Activated CD4-positive, alpha-beta T cell treated with anti-CD3 and anti-CD28 coated beads for 36 hours (primary cell): ENCODE measurements around the gene NLRP6. TPM values are rescaled to one million over a fixed set of nuclear protein-coding genes. Genes with fewer than 3 reads are reported as not detected.

Experiments
- ATAC-seq: fragments of 200-7000 bp; cut with Tn5 transposase; one replicate; pipeline ENCODE4 v1.10.0; 2021; ENCODE audit warnings: mild to moderate bottlenecking, moderate library complexity
- CTCF ChIA-PET: fragments of 350-600 bp; sonication (Branson Sonifier 250); formaldehyde crosslinking; loops from one replicate; lab custom pipeline; 2021; ENCODE audit warnings: antibody characterized with exemption; lab: Charles Lee
- POLR2A ChIA-PET: fragments of 350-600 bp; sonication (Branson Sonifier 250); formaldehyde crosslinking; loops from one replicate; lab custom pipeline; 2021; ENCODE audit warnings: antibody characterized with exemption, inconsistent platforms; lab: Charles Lee
- DNase-seq: peaks from one replicate; pipeline ENCODE4 v3.0.0-alpha.2; 2020
- H3K27ac Mint-ChIP-seq: one replicate; pipeline ENCODE4 v1.8.0; 2021; ENCODE audit warnings: mixed read lengths
- H3K27me3 Mint-ChIP-seq: one replicate; pipeline ENCODE4 v1.8.0; 2021; ENCODE audit warnings: mixed read lengths
- H3K36me3 Mint-ChIP-seq: one replicate; pipeline ENCODE4 v1.8.0; 2021; ENCODE audit warnings: low read depth, mixed read lengths
- H3K4me1 Mint-ChIP-seq: one replicate; pipeline ENCODE4 v1.8.0; 2021; ENCODE audit warnings: mixed read lengths
- H3K4me3 Mint-ChIP-seq: one replicate; pipeline ENCODE4 v1.8.0; 2021; ENCODE audit warnings: mild to moderate bottlenecking, moderate library complexity, mixed read lengths
- H3K9me3 Mint-ChIP-seq: one replicate; pipeline ENCODE4 v1.8.0; 2021; ENCODE audit warnings: low read depth, mixed read lengths
- intact Hi-C, 2 experiments: fragments of 100-400 bp; cut with DNase I in 1 of 2; cut with micrococcal nuclease in 1 of 2; formaldehyde crosslinking; loops; one replicate each; pipeline versions ENCODE4 v1.14.2 to v1.15.1; 2022 to 2024; cut with DNase I, micrococcal nuclease
- total RNA-seq, 2 experiments: library from RNA; stranded (reverse); gene quantifications; one replicate each; pipeline ENCODE4 v1.2.3, GENCODE V29; 2021

NLRP6 gene
- total RNA-seq, 2 experiments from 2014 or later: 0.32 to 0.57 TPM

DNA sequence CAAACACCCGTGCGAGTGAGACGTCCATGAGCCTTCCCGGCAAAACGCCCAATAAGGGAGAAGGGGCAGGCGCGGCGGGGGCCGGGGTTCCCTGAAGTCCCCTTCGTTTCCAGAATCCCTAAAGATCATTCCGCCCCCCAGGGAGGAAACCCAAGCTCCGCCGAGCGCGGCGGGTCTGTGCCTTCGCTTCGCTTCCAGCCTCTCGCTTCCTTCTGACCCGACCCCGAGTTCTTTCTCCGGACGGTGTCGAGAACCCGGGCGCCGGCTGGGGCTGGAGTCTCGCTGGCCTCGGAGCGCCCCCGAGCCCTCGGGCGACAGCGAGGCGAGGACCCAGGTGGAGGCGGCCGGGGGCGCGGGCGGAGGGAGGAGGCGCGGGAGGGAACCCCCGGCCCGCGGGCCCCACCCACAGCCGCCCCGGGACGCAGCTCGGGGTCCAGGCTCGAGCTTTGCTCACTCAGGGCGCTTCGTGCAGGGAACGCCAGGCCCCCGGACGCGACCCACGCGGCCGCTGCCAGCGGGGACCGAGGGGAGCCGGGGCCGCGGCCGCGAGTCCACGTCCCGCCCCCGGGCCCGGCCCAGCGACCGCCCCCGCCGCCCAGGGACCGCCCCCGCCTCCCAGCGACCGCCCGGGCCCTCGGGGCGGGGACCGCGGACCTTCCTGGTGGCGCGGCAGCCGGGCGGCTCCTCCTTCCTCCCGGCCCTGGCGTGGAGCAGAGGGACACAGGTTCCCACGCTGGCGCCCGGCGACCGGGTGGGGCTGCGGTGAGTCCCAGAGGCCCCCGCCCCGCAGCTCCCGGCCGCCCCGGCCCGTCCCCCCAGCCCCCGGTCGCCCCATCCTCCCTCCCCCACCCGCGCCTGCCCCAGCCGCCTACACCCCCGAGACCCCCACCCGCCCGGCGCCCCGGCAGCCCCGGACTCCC lies 10.5 kb downstream of the NLRP6 start, which contains the start of gene PGGHG:
Gene PGGHG (plus strand): TSS at position 649 of the 920 bp plus-strand sequence. CDS start 691 bp downstream, outside the sequence.
- H3K27ac Mint-ChIP-seq: peak within 1 kb of the TSS; percentile 92
- peak; percentile 17 for ATAC-seq
- peak within 1 kb of the TSS; percentile 83 for H3K4me3 Mint-ChIP-seq
- DNase-seq: peak; percentile 62
- peaks cover 27% of the 10 kb centered on the region for H3K4me1 Mint-ChIP-seq
- CTCF ChIA-PET: interaction anchor here (0.7 to 0.8 kb wide), 2 partner anchors 17 to 27 kb away, joined by 3 to 6 read pairs; no protein-coding TSS in a partner anchor
- POLR2A ChIA-PET: interaction anchor here (0.8 to 1.0 kb wide), 2 partner anchors 8 to 152 kb away, joined by 3 read pairs; no protein-coding TSS in a partner anchor
- H3K9me3 Mint-ChIP-seq: no peaks in the 10 kb centered on the region
- H3K27me3 Mint-ChIP-seq: no peaks in the 10 kb centered on the region
- H3K36me3 Mint-ChIP-seq: peaks cover 16% of the 10 kb centered on the region
- intact Hi-C loops: loop anchor here (1.0 to 5.0 kb wide), 3 partner anchors 38 to 52 kb away; partner anchors contain the start of genes PSMD13 (in 2 of the 2) and SIRT3 (in 2 of the 2)

DNA sequence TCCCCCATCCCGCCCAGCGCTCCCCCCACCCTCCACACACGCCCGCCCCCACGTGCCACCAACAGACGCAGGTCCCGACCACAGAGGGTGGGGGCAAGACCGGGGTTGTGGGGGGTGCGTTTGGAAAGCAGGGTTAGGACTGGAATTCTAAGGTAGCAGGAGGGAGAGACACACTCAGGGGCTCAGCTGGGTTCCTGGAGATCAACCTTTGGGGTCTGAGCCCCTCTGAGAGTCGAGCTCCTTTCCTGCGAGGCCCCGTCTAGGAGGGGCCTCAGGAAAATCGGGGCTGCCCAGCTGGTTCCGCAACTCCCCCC lies 11.1 kb downstream of the NLRP6 start:
- DNase-seq (peak; percentile 31), ATAC-seq (no peak)
- H3K4me1 Mint-ChIP-seq: peaks cover 26% of the 10 kb centered on the region
- intact Hi-C loops: loop anchor here in 1 of 2 experiments (5.0 kb wide), 1 partner anchor 52 kb away; the partner anchor contains the start of genes PSMD13 and SIRT3
- H3K36me3 Mint-ChIP-seq: peaks cover 16% of the 10 kb centered on the region
- ChIA-PET CTCF (interaction anchor here (0.8 kb wide), 1 partner anchor 16 kb away, joined by 6 read pairs; no protein-coding TSS in a partner anchor), POLR2A (interaction anchor here (1.0 kb wide), 1 partner anchor 8 kb away, joined by 3 read pairs; no protein-coding TSS in a partner anchor)
- H3K27me3 Mint-ChIP-seq: no peaks in the 10 kb centered on the region
- H3K9me3 Mint-ChIP-seq: no peaks in the 10 kb centered on the region
- H3K4me3 Mint-ChIP-seq: peak overlapping the region; percentile 65
- H3K27ac Mint-ChIP-seq: peak overlapping the region; percentile 47

DNA sequence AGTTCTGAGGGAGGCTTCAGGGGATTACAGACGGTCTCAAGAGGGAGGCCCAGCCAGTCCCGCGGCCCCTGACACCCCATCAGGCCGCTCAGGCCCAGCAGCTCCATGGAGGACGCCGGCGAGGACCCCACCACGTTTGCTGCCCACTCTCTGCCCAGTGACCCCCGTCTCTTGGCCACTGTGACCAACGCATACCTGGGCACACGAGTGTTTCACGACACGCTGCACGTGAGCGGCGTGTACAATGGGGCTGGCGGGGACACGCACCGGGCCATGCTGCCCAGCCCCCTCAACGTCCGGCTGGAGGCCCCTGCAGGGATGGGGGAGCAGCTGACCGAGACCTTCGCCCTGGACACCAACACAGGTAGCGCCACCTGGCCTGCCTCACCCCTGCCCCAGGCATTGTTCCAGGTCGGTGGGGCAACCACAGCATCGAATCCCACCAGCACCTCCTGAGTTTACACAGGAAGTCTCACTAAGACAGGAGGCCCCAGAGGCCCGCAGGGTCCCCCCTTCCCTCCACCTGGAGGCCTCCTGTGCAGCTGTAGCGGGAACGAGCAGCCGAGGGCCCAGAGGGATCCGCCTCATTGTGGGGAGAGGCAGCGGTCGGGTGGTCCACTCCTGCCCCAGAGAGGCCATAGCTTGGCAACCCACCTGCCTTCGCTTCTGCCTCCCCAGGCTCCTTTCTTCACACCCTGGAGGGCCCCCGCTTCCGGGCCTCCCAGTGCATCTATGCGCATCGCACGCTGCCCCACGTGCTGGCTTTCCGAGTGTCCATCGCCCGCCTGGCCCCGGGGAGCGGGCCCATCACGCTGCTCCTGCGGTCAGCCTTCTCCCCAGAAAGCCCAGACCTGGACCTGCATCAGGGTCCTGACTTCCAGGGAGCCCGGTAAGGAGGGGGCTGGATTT lies 11.8 kb downstream of the NLRP6 start:
- Mint-ChIP-seq H3K27ac (peak overlapping the region; percentile 47), H3K4me1 (peaks cover 26% of the 10 kb centered on the region), H3K4me3 (peak overlapping the region; percentile 65), H3K36me3 (peaks cover 16% of the 10 kb centered on the region), H3K9me3 (no peaks in the 10 kb centered on the region), H3K27me3 (no peaks in the 10 kb centered on the region)
- intact Hi-C loops: loop anchor here (1.0 to 5.0 kb wide), 2 partner anchors 16 to 53 kb away; partner anchors contain the start of genes PSMD13 (in 1 of the 2) and SIRT3 (in 1 of the 2)
- ChIA-PET CTCF (interaction anchor here (0.8 kb wide), 1 partner anchor 16 kb away, joined by 6 read pairs; no protein-coding TSS in a partner anchor), POLR2A (interaction anchor here (1.0 kb wide), 1 partner anchor 9 kb away, joined by 3 read pairs; no protein-coding TSS in a partner anchor)
- DNase-seq: peak; percentile 18
- ATAC-seq: no peak

DNA sequence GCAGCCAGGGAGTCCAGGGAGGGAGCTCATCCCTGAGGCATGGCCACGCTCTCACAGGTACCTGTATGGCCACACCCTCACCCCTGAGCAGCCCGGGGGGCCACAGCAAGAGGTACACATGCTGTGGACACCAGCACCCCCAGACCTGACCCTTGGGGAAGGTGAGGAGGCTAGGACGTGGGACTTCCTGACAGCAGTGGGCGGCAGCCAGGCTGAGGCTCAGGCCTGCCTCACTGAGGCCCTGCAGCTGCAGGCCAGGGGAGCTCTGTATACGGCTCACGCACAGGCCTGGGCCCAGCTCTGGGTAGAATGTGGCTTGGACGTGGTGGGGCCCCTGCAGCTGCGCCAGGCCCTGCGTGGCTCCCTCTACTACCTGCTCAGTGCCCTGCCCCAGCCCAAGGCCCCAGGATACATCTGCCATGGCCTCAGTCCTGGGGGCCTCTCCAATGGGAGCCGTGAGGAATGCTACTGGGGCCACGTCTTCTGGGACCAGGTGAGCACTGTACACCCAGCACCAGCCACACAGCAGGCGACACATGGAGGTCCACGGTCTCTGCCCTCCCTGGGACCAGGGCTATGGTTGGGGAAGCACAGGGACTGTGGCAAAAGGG lies 12.5 kb downstream of the NLRP6 start:
- H3K4me1 Mint-ChIP-seq: peaks cover 26% of the 10 kb centered on the region
- H3K4me3 Mint-ChIP-seq: peak overlapping the region; percentile 65
- ChIA-PET CTCF (interaction anchor here (2.0 kb wide), 1 partner anchor 14 kb away, joined by 7 read pairs; no protein-coding TSS in a partner anchor), POLR2A (no interaction called here)
- DNase-seq: peak; percentile 12
- peak overlapping the region; percentile 41 for H3K27ac Mint-ChIP-seq
- no peaks in the 10 kb centered on the region for H3K9me3 Mint-ChIP-seq
- ATAC-seq: no peak
- H3K27me3 Mint-ChIP-seq: no peaks in the 10 kb centered on the region
- intact Hi-C loops: loop anchor here in 1 of 2 experiments (1.0 kb wide), 1 partner anchor 16 kb away; no protein-coding TSS in a partner anchor
- peaks cover 16% of the 10 kb centered on the region for H3K36me3 Mint-ChIP-seq

DNA sequence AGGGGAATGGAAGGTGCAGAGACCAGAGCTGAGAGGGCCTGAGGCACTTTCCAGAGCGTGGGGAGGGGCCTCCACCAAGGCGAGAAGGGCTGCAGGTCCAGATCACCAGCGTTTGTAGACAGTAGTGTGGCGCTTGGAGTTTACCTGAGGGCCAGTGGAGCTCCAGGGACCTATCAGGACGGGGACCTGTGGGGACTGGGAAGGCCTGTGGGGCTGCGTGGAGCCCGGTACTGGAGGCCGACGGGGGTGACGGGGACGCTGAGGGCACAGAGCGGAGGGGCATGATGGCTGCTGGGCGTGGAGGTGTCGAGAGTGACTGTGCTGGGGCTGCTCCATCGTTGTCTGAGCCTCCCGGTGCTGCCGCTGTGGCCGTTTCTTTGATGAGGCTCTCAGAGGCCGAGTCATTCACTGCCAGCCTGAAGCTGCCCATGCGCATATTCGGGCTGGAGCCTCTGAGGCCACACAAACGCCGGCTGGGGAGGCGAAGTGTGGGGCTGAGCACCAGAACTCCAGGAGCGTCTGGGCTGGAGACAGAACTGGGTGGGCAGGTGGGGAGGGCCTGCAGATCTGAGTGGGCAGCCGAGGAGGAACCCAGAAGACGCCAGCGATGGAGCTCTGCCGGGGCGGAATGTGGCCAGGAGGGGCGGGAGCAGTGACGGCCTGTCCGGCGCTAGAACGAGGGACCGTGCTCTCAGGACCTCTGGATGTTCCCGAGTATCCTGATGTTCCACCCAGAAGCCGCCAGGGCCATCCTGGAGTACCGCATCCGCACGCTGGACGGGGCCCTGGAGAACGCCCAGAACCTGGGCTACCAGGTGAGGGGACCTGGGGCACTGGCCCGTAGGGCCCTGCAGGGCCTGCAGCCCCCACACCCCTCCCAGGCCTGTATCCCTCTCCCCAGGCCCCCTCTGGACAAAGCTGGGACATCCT lies 13.3 kb downstream of the NLRP6 start:
- Mint-ChIP-seq H3K4me1 (peaks cover 26% of the 10 kb centered on the region), H3K27ac (peak overlapping the region; percentile 41), H3K9me3 (no peaks in the 10 kb centered on the region), H3K36me3 (peaks cover 16% of the 10 kb centered on the region), H3K4me3 (no peak overlapping the region), H3K27me3 (no peaks in the 10 kb centered on the region)
- POLR2A ChIA-PET: no interaction called here
- intact Hi-C loops: no loop called here
- no peak for ATAC-seq
- DNase-seq: peak; percentile 7
- CTCF ChIA-PET: interaction anchor here (2.0 kb wide), 1 partner anchor 14 kb away, joined by 7 read pairs; no protein-coding TSS in a partner anchor

DNA sequence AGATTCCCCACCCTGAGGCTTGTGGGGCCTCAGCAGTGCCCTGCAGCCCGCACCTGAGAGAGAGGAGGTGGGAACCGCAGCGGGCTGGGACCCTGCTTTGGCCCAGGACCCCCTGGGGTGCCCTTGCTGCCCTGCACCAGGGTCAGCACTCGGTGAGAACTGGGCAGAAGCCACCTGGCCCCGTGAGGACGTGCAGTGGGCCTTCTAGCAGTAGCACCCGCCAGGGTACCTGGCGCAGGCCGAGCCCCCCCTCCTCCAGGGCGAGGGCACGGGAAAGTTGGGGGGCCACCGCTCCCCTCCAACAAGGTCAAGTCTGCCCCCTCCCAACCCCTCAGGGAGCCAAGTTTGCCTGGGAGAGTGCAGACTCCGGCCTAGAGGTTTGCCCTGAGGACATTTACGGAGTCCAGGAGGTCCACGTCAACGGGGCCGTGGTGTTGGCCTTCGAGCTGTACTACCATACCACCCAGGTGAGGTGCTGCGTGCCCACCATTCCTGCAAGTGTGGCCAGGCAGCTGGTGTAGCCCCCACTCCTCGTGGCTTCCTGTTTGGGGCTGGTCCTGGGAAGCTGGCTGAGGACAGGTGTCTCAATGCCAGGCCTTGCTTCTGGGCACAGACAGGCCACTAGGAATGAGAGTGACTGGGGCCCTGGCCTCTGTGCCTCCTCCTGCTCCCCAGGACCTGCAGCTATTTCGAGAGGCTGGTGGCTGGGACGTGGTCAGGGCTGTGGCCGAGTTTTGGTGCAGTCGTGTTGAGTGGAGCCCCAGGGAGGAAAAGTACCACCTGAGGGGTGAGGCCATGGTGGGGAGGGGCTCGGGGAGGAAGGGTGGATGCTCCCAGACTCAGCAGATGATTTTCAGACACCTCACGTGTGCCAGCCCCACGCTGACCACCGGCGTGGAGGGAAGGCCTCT lies 14.3 kb downstream of the NLRP6 start:
- Mint-ChIP-seq H3K4me1 (peaks cover 21% of the 10 kb centered on the region), H3K27me3 (no peaks in the 10 kb centered on the region), H3K9me3 (no peaks in the 10 kb centered on the region), H3K36me3 (peaks cover 16% of the 10 kb centered on the region), H3K27ac (no peak overlapping the region), H3K4me3 (no peak overlapping the region)
- intact Hi-C loops: no loop called here
- peak; percentile 12 for DNase-seq
- no peak for ATAC-seq
- CTCF ChIA-PET: interaction anchor here (0.7 to 2.0 kb wide), 2 partner anchors 13 to 25 kb away, joined by 4 to 7 read pairs; no protein-coding TSS in a partner anchor
- POLR2A ChIA-PET: no interaction called here

DNA sequence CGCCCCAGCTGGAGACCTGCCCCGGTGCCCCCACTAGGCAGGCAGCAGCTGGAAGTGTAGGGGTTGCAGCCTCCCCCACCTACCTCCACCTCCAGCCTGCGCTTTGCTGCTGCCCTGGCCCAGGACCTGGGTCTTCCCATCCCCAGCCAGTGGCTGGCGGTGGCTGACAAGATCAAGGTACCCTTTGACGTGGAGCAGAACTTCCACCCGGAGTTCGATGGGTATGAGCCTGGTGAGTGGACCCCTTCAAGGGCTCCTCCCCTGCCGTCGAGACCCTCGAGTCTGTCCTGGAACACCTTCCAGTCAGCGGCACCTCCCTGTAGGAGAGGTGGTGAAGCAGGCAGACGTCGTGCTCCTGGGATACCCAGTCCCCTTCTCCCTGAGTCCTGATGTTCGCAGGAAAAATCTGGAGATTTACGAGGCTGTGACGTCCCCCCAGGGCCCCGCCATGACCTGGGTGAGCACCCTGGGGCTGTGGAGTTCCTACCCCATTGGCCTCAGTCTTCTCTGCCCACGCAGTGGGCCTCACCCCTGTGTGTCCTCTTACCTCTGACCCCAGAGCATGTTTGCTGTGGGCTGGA lies 15.2 kb downstream of the NLRP6 start:
- POLR2A ChIA-PET: no interaction called here

DNA sequence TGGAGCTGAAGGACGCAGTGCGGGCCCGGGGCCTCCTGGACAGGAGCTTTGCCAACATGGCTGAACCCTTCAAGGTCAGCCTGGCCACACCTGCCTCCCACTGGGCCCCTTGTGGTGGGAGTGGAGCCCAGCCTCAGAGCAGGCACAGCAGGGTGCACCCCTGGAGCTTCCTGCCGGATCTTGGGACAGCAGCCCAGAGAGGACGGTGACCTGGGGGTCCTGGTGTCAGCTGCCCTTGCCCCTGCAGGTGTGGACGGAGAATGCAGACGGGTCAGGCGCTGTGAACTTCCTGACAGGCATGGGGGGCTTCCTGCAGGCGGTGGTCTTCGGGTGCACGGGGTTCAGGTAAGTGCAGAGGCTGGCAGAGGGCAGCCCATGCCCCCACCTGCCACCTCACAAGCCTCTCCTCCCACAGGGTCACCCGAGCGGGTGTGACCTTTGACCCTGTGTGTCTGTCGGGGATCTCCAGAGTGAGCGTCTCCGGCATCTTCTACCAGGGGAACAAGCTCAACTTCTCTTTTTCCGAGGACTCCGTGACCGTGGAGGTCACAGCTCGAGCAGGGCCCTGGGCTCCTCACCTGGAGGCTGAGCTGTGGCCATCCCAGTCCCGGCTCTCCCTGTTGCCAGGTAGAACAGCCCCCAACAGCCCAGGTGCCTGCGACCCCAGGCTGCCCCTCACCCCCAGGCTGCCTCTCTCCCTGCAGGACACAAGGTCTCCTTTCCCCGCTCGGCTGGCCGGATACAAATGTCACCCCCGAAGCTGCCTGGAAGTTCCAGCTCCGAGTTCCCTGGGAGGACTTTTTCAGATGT lies 15.8 kb downstream of the NLRP6 start:
- no peak overlapping the region for H3K27ac Mint-ChIP-seq

More for the DNA sequence above, 15.2 kb downstream of the NLRP6 start:
- no peaks in the 10 kb centered on the region for H3K9me3 Mint-ChIP-seq
- ATAC-seq: no peak
- intact Hi-C loops: no loop called here
- CTCF ChIA-PET: interaction anchor here (0.7 to 0.8 kb wide), 3 partner anchors 24 to 32 kb away, joined by 3 to 4 read pairs (median 3); no protein-coding TSS in a partner anchor
- no peak overlapping the region for H3K27ac Mint-ChIP-seq
- DNase-seq: peak; percentile 9
- H3K4me3 Mint-ChIP-seq: no peak overlapping the region
- no peaks in the 10 kb centered on the region for H3K27me3 Mint-ChIP-seq
- H3K4me1 Mint-ChIP-seq: peaks cover 17% of the 10 kb centered on the region
- peaks cover 10% of the 10 kb centered on the region for H3K36me3 Mint-ChIP-seq

More for the DNA sequence above, 15.8 kb downstream of the NLRP6 start:
- no peaks in the 10 kb centered on the region for H3K9me3 Mint-ChIP-seq
- H3K4me3 Mint-ChIP-seq: no peak overlapping the region
- ChIA-PET POLR2A (no interaction called here), CTCF (interaction anchor here (0.6 to 1.5 kb wide), 4 partner anchors 12 to 65 kb away, joined by 3 to 9 read pairs (median 3); no protein-coding TSS in a partner anchor)
- peaks cover 17% of the 10 kb centered on the region for H3K4me1 Mint-ChIP-seq
- no peak for ATAC-seq
- H3K27me3 Mint-ChIP-seq: no peaks in the 10 kb centered on the region
- DNase-seq: peak; percentile 6
- peaks cover 9% of the 10 kb centered on the region for H3K36me3 Mint-ChIP-seq
- intact Hi-C loops: no loop called here
